ENCODE data around the gene SLN.

The SLN gene

GRCh38 chr11:107697291-107697690 lies 14.6 kb downstream of the SLN start:
- DNase-seq (ENCODE audit: low read depth): no peak
- H3K4me3 ChIP-seq (ENCODE audit: low read length): no peak overlapping the region
- TF ChIP-seq, protein P1, sequence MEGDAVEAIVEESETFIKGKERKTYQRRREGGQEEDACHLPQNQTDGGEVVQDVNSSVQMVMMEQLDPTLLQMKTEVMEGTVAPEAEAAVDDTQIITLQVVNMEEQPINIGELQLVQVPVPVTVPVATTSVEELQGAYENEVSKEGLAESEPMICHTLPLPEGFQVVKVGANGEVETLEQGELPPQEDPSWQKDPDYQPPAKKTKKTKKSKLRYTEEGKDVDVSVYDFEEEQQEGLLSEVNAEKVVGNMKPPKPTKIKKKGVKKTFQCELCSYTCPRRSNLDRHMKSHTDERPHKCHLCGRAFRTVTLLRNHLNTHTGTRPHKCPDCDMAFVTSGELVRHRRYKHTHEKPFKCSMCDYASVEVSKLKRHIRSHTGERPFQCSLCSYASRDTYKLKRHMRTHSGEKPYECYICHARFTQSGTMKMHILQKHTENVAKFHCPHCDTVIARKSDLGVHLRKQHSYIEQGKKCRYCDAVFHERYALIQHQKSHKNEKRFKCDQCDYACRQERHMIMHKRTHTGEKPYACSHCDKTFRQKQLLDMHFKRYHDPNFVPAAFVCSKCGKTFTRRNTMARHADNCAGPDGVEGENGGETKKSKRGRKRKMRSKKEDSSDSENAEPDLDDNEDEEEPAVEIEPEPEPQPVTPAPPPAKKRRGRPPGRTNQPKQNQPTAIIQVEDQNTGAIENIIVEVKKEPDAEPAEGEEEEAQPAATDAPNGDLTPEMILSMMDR (conservative IDR thresholded peaks at IDR 0.05; ENCODE audit: low read depth, low read length): no peak

GRCh38 chr11:107696140-107696539 lies 15.7 kb downstream of the SLN start:
- no peak overlapping the region for H3K4me3 ChIP-seq (ENCODE audit: low read length)
- TF ChIP-seq, protein P1 (conservative IDR thresholded peaks at IDR 0.05; ENCODE audit: low read depth, low read length): no peak
- DNase-seq (ENCODE audit: low read depth): peak; percentile 58

DNA sequence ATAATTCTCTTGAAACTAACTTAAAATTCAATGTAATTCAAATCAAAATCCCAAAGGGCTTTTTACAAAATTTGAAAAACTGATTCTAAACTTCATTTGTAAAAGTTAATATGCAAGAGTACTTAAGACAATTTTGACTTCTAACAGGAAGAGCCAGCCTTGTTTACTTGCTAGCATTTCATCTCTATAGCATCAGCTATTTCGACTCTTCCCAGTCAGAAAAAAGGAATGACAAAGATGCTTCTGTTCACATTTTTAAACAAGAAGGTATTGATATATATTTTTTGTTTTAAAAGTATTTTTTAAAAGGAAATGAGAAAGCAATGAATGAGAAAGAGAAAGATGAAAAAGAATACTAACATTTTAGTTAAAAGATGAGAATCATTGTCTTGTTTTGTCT lies 16.4 kb downstream of the SLN start:
- TF ChIP-seq, protein P1 (conservative IDR thresholded peaks at IDR 0.05; ENCODE audit: low read depth, low read length): no peak
- no peak overlapping the region for H3K4me3 ChIP-seq (ENCODE audit: low read length)
- no peak for DNase-seq (ENCODE audit: low read depth)

GRCh38 chr11:107691000-107691750 lies 20.7 kb downstream of the SLN start:
- TF ChIP-seq, protein P1 (conservative IDR thresholded peaks at IDR 0.05; ENCODE audit: low read depth, low read length): no peak
- H3K4me3 ChIP-seq (ENCODE audit: low read length): no peak overlapping the region
- no peak for DNase-seq (ENCODE audit: low read depth)

GRCh38 chr11:107689317-107690202 lies 22.3 kb downstream of the SLN start:
- DNase-seq (ENCODE audit: low read depth): no peak
- TF ChIP-seq, protein P1 (conservative IDR thresholded peaks at IDR 0.05; ENCODE audit: low read depth, low read length): peak; percentile 63
- no peak overlapping the region for H3K4me3 ChIP-seq (ENCODE audit: low read length)

DNA sequence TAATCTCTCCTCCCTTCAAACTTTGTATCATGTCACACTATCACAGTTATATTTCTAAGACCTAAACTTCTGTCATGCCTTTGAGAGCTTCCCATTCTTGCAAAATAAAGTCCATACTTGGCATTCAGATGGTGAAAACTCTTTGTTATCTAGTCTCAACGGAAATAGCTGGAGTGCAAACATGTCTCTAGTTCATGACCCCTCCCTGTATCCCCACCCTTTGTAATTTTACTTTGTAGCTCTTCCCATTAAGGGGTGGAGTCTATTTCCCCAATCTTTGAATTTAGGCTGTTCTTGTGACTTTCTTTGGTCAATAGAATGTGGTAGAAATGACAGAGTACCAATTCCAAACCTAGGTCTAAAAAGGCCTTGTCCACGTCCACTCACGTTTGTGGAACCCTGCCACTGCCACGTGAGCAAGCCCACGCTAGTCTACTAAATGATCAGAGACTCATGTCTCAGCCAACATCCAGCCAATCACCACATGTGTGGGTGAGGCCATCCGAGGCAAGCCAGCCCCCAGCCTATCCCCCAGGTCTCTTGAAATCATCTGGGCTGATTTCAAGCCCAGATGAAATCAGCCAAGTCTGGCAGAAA lies 23.4 kb downstream of the SLN start:
- no peak for DNase-seq (ENCODE audit: low read depth)
- TF ChIP-seq, protein P1 (conservative IDR thresholded peaks at IDR 0.05; ENCODE audit: low read depth, low read length): no peak
- no peak overlapping the region for H3K4me3 ChIP-seq (ENCODE audit: low read length)
